H1 (cell line): ENCODE measurements around the gene TEX26. TPM values are rescaled to one million over a fixed set of nuclear protein-coding genes. Genes with fewer than 3 reads are reported as not detected.

Experiments
- CTCF ChIA-PET: fragments of 300-600 bp; sonication (Branson Sonifier 250); formaldehyde crosslinking; loops from one replicate; lab custom pipeline; 2021; ENCODE audit not compliant: partially characterized antibody; lab: Charles Lee
- POLR2A ChIA-PET: fragments of 300-600 bp; sonication (Branson Sonifier 250); formaldehyde crosslinking; loops from one replicate; lab custom pipeline; 2021; ENCODE audit warnings: inconsistent platforms; ENCODE audit not compliant: partially characterized antibody; lab: Charles Lee
- DNase-seq, 2 experiments: peaks; one replicate each; pipeline versions ENCODE4 v3.0.0 to v3.0.0-alpha.2; 2010 to 2022; ENCODE audit warnings: low spot score in 2 of 2, low read depth in 1 of 2, mixed read lengths in 1 of 2
- FAIRE-seq: peaks from 2 replicates; lab custom pipeline; 2011; peaks lifted over from hg19 to GRCh38; lab: Jason Lieb, UNC
- H2AFZ ChIP-seq: 2 replicates; pipeline ENCODE4 v1.8.1; 2012; ENCODE audit warnings: low read length, inconsistent platforms
- H2AK5ac ChIP-seq: 2 replicates; pipeline ENCODE4 v1.6.1; 2013; ENCODE audit warnings: low read depth, low read length
- H2BK120ac ChIP-seq: replicated peaks from 2 replicates; pipeline ENCODE3; 2013; ENCODE audit warnings: low read depth, low read length, inconsistent platforms
- H2BK12ac ChIP-seq: 2 replicates; pipeline ENCODE4 v1.6.1; 2013; ENCODE audit warnings: low read depth, low read length
- H2BK15ac ChIP-seq: 2 replicates; pipeline ENCODE4 v1.6.1; 2013; ENCODE audit warnings: low read length
- H2BK20ac ChIP-seq: 2 replicates; pipeline ENCODE4 v1.6.1; 2013; ENCODE audit warnings: low read length
- H2BK5ac ChIP-seq: 2 replicates; pipeline ENCODE4 v1.6.1; 2013; ENCODE audit warnings: low read depth, low read length
- H3K14ac ChIP-seq: 2 replicates; pipeline ENCODE4 v1.6.1; 2013; ENCODE audit warnings: inconsistent platforms; ENCODE audit not compliant: insufficient read length
- H3K18ac ChIP-seq: 2 replicates; pipeline ENCODE4 v1.6.1; 2013; ENCODE audit warnings: low read length; ENCODE audit errors: extremely low read depth
- H3K23ac ChIP-seq: 2 replicates; pipeline ENCODE4 v1.6.1; 2013; ENCODE audit warnings: inconsistent platforms; ENCODE audit not compliant: insufficient read length
- H3K23me2 ChIP-seq: 2 replicates; pipeline ENCODE4 v1.6.1; 2013; ENCODE audit warnings: low read depth, low read length
- H3K27ac ChIP-seq: 2 replicates; pipeline ENCODE4 v1.6.1; 2011; ENCODE audit warnings: low read depth, low read length, inconsistent platforms
- H3K27me3 ChIP-seq, 4 experiments: replicated peaks in 1 of 4; 1 replicate in 1 of 4; 2 replicates in 3 of 4; pipeline versions ENCODE4 v1.6.1 to v1.8.1; 2011 to 2013; ENCODE audit warnings: low read length in 3 of 4, mild to moderate bottlenecking in 3 of 4, inconsistent platforms in 2 of 4, mixed read lengths in 2 of 4, moderate library complexity in 1 of 4; ENCODE audit not compliant: control insufficient read depth in 3 of 4, insufficient read depth in 3 of 4; ENCODE audit errors: extremely low read depth in 1 of 4
- H3K36me3 ChIP-seq, 4 experiments: 2 replicates each; pipeline versions ENCODE4 v1.6.1 to v1.8.1; 2011 to 2013; ENCODE audit warnings: mild to moderate bottlenecking in 4 of 4, low read length in 3 of 4, moderate library complexity in 2 of 4, control low read depth in 1 of 4, inconsistent platforms in 1 of 4; ENCODE audit not compliant: insufficient read depth in 4 of 4, control insufficient read depth in 2 of 4
- H3K4ac ChIP-seq: replicated peaks from 2 replicates; pipeline ENCODE3; 2013; ENCODE audit warnings: low read length, low read depth, mixed read lengths, inconsistent platforms; ENCODE audit not compliant: insufficient read length
- H3K4me1 ChIP-seq, 4 experiments: replicated peaks in 1 of 4; 1 replicate in 1 of 4; 2 replicates in 3 of 4; pipeline versions ENCODE4 v1.6.1 to v1.8.1; 2011 to 2013; ENCODE audit warnings: low read length in 3 of 4, inconsistent platforms in 2 of 4, mixed read lengths in 1 of 4; ENCODE audit not compliant: insufficient read depth in 4 of 4, control insufficient read depth in 3 of 4
- H3K4me2 ChIP-seq, 2 experiments: 2 replicates each; pipeline versions ENCODE4 v1.6.1 to v1.8.1; 2011 to 2013; ENCODE audit warnings: low read depth in 2 of 2, low read length in 2 of 2, control low read depth in 1 of 2, inconsistent platforms in 1 of 2, mild to moderate bottlenecking in 1 of 2; ENCODE audit not compliant: insufficient read depth in 1 of 2
- H3K4me3 ChIP-seq, 4 experiments: fragments of 200-600, 300-600 bp in 1 of 4; sonication (generic), shearing (Covaris generic), sonication (Bioruptor Twin) in 1 of 4; 2 replicates each; pipeline versions ENCODE4 v1.5.1 to v1.8.1; 2011 to 2016; ENCODE audit warnings: low read length in 4 of 4, low read depth in 3 of 4, control low read depth in 2 of 4, inconsistent platforms in 2 of 4, mild to moderate bottlenecking in 2 of 4, mixed read lengths in 1 of 4, moderate library complexity in 1 of 4; ENCODE audit not compliant: insufficient read depth in 2 of 4; ENCODE audit errors: extremely low read depth in 1 of 4
- H3K56ac ChIP-seq: replicated peaks from 2 replicates; pipeline ENCODE3; 2013; ENCODE audit warnings: low read depth, mild to moderate bottlenecking, mixed read lengths, low read length, inconsistent platforms; ENCODE audit not compliant: insufficient read length
- H3K79me1 ChIP-seq: 2 replicates; pipeline ENCODE4 v1.6.1; 2013; ENCODE audit warnings: low read depth, low read length, control low read depth
- H3K79me2 ChIP-seq, 2 experiments: 2 replicates each; pipeline versions ENCODE4 v1.6.1 to v1.8.1; 2012 to 2013; ENCODE audit warnings: low read length in 2 of 2, mild to moderate bottlenecking in 2 of 2, inconsistent platforms in 1 of 2; ENCODE audit not compliant: insufficient read depth in 2 of 2, control insufficient read depth in 1 of 2
- H3K9ac ChIP-seq, 4 experiments: replicated peaks in 1 of 4; 1 replicate in 1 of 4; 2 replicates in 3 of 4; pipeline versions ENCODE4 v1.6.1 to v1.8.1; 2011 to 2013; ENCODE audit warnings: low read depth in 3 of 4, low read length in 3 of 4, control low read depth in 2 of 4, mild to moderate bottlenecking in 2 of 4, moderate library complexity in 2 of 4, inconsistent platforms in 1 of 4; ENCODE audit errors: extremely low read depth in 1 of 4
- H3K9me3 ChIP-seq, 2 experiments: 2 replicates each; pipeline versions ENCODE4 v1.6.1 to v1.8.1; 2012 to 2013; ENCODE audit warnings: mild to moderate bottlenecking in 2 of 2, moderate library complexity in 2 of 2, control low read depth in 1 of 2, inconsistent platforms in 1 of 2, low read depth in 1 of 2, low read length in 1 of 2, mixed read lengths in 1 of 2; ENCODE audit not compliant: insufficient read depth in 2 of 2
- H4K20me1 ChIP-seq, 2 experiments: replicated peaks in 1 of 2; 2 replicates each; pipeline versions ENCODE3 to v1.8.1; 2011 to 2013; ENCODE audit warnings: inconsistent platforms in 2 of 2, low read length in 2 of 2, mild to moderate bottlenecking in 1 of 2; ENCODE audit not compliant: insufficient read depth in 2 of 2, control insufficient read depth in 1 of 2
- H4K5ac ChIP-seq: 2 replicates; pipeline ENCODE4 v1.6.1; 2013; ENCODE audit warnings: low read length, low read depth, mixed read lengths, inconsistent platforms; ENCODE audit not compliant: insufficient read length
- H4K8ac ChIP-seq: 2 replicates; pipeline ENCODE4 v1.8.0; 2013; ENCODE audit warnings: mild to moderate bottlenecking, moderate library complexity, low read length, inconsistent platforms; ENCODE audit not compliant: insufficient read depth; ENCODE audit errors: extremely low read depth
- H4K91ac ChIP-seq: replicated peaks from 2 replicates; pipeline ENCODE3; 2013; ENCODE audit warnings: low read length, mixed read lengths, inconsistent platforms; ENCODE audit not compliant: insufficient read length
- YY1 ChIP-seq: IDR thresholded peaks from 2 replicates; pipeline ENCODE4 v1.6.1; 2011; ENCODE audit warnings: low read depth, mild to moderate bottlenecking, low read length
- WGBS, 2 experiments: shearing (Covaris generic) in 1 of 2; methylation state at CpG; one replicate each; pipeline versions ENCODE4 v1.1.6 to v1.1.7; 2013 to 2015; ENCODE audit warnings: low lambda C conversion rate in 2 of 2, mixed read lengths in 2 of 2, inconsistent platforms in 1 of 2, low coverage in 1 of 2, missing lambda C conversion rate in 1 of 2; ENCODE audit not compliant: insufficient replicate concordance in 2 of 2, insufficient coverage in 1 of 2, insufficient read length in 1 of 2; ENCODE audit errors: extremely low coverage in 1 of 2, missing lambda C conversion rate in 1 of 2; 5-methylcytosine and 5-hydroxymethylcytosine counted together
- polyA plus RNA-seq, 7 experiments: library from polyadenylated mRNA; depleted of rRNA in 3 of 7; stranded (reverse) in 5 of 7; unstranded in 2 of 7; fragments of >200 nt in 5 of 7; fragments of 200-250 nt in 2 of 7; gene quantifications; 1 replicate in 5 of 7; 2 replicates in 1 of 7; 4 replicates in 1 of 7; pipeline versions ENCODE4 v1.2.1 to v1.2.3, GENCODE V29; 2011 to 2013; ENCODE audit warnings: missing spikeins in 2 of 7, mixed read lengths in 2 of 7
- total RNA-seq: library from RNA; stranded (reverse); fragmentation: NEBNext Ultra II Directional; extraction: Animal tissue kit (Norgen Biotek cat#: 25700); gene quantifications from 2 replicates; pipeline ENCODE4 v1.2.1, GENCODE V29; 2021

The TEX26 gene
- total and polyA plus RNA-seq, 2 of the 8 experiments (the other 6 are each of a cell fraction or from before 2014, with no cell fraction given) = not detected

DNA sequence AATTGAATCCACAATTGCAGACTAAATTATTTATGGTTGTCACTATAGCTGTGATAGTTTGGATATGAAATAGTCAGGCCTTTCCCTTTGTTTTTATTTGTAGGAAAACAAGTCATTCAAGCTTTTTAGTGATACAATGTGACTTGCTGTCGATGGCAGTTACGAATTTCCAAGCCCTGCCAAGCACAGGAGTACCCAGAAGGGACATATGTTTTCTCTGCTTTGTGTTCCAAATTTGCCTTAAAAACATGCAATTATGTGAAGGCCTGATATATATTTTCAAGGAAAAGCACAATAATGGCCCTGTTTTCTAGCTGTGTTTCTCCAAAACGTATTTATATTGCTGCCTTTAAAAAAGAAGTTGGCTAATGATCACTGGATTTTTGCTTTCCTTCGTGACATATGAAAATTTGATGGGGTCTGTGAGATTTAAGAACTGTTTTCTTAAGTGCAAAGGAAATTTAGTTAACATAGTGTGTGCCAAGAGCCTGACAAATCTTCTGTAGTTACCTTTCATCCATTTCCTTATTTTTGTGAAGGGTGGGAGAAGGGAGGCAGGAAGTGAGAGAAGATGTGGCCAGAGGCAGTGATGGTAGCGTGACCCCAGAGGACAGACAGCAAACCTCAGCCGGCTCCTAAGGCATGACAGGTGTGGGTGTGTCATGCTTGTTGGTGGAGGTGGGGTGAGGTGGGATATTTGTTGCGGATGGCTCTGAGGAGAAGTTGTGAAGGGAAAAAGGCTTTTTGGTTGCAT, 79.6 kb downstream of the TEX26 start:
- Histone ChIP-seq H3K9ac (no peak overlapping the region), H2BK5ac (no peak overlapping the region), H3K4me3 (peak overlapping the region in 1 of 4 experiments; percentile 30; a peak in 1 of 8 replicates), H4K5ac (no peak overlapping the region), H3K18ac (0 out of 2 replicates have a peak overlapping the region, but pooled peaks have one; percentile 38), H2BK15ac (no peak overlapping the region), H3K4ac (no peak overlapping the region), H3K9me3 (no peaks in the 10 kb centered on the region), H2BK120ac (no peak overlapping the region), H3K27me3 (no peaks in the 10 kb centered on the region), H3K36me3 (no peaks in the 10 kb centered on the region), H3K27ac (no peak overlapping the region), H4K8ac (no peak overlapping the region), H4K91ac (no peak overlapping the region), H3K79me2 (no peaks in the 10 kb centered on the region), H3K56ac (no peak overlapping the region), H2AFZ (no peak overlapping the region), H3K79me1 (no peaks in the 10 kb centered on the region), H3K23ac (no peak overlapping the region), H3K4me2 (peak overlapping the region; percentile 43 to 49; a peak in 1 of 4 replicates), H2AK5ac (no peak overlapping the region), H4K20me1 (no peaks in the 10 kb centered on the region), H3K23me2 (no peaks in the 10 kb centered on the region), H3K14ac (no peak overlapping the region), H2BK20ac (peak overlapping the region; percentile 48; the same call in 1 of the 2 replicates), H2BK12ac (no peak overlapping the region), H3K4me1 (peaks cover 2 to 13% (median 9%) of the 10 kb centered on the region in 4 experiments; a peak in 5 of 7 replicates)
- no peak for TF ChIP-seq YY1
- DNase-seq (no peak), FAIRE-seq (no peak)
- ChIA-PET CTCF (interaction anchor here (0.9 to 3.9 kb wide), 11 partner anchors 9 to 146 kb away, joined by 3 to 21 read pairs (median 4); no protein-coding TSS in a partner anchor), POLR2A (interaction anchor here (1.0 to 1.6 kb wide), 3 partner anchors 10 to 330 kb away, joined by 3 to 5 read pairs (median 3); no protein-coding TSS in a partner anchor)
- WGBS, 2 experiments = 41% methylated on average over 7 of the region's 7 CpGs; no CpG with 5 or more reads in 1 of the 2 experiments
